ENCODE measurements around the gene TEX53.

The TEX53 gene

GRCh38 chr9:114657705-114658104 lies at the start of gene TEX53:
Gene TEX53, minus strand, starts transcription at chr9:114657805. Its CDS starts 31 bp downstream, at chr9:114657774.
- DNase-seq (ENCODE audit: low read depth) = no peak

GRCh38 chr9:114706711-114707110 lies 49.1 kb upstream of the TEX53 start:
- DNase-seq (ENCODE audit: low read depth) = no peak

GRCh38 chr9:114701988-114702387 lies 44.4 kb upstream of the TEX53 start:
- DNase-seq (ENCODE audit: low read depth) = no peak

- no peak for DNase-seq (ENCODE audit: low read depth)
Measured at GRCh38 chr9:114697951-114698351, 40.3 kb upstream of the TEX53 start.

GRCh38 chr9:114696814-114697544 lies 39.4 kb upstream of the TEX53 start:
- no peak for DNase-seq (ENCODE audit: low read depth)

GRCh38 chr9:114695948-114696347 lies 38.3 kb upstream of the TEX53 start:
- DNase-seq (ENCODE audit: low read depth) = no peak

GRCh38 chr9:114694719-114695269 lies 37.2 kb upstream of the TEX53 start:
- DNase-seq (ENCODE audit: low read depth) = no peak

- DNase-seq (ENCODE audit: low read depth) = no peak
Measured at GRCh38 chr9:114694146-114694545, 36.5 kb upstream of the TEX53 start.

GRCh38 chr9:114693248-114693855 lies 35.7 kb upstream of the TEX53 start:
- DNase-seq (ENCODE audit: low read depth) = no peak

GRCh38 chr9:114691956-114692295 lies 34.3 kb upstream of the TEX53 start:
- no peak for DNase-seq (ENCODE audit: low read depth)

- DNase-seq (ENCODE audit: low read depth) = peak; percentile 90
Measured at GRCh38 chr9:114691046-114691955, 33.7 kb upstream of the TEX53 start.

GRCh38 chr9:114690308-114690707 lies 32.7 kb upstream of the TEX53 start:
- no peak for DNase-seq (ENCODE audit: low read depth)

- no peak for DNase-seq (ENCODE audit: low read depth)
Measured at GRCh38 chr9:114689813-114690212, 32.2 kb upstream of the TEX53 start.

- no peak for DNase-seq (ENCODE audit: low read depth)
Measured at GRCh38 chr9:114688909-114689610, 31.5 kb upstream of the TEX53 start.

- no peak for DNase-seq (ENCODE audit: low read depth)
Measured at GRCh38 chr9:114688379-114688778, 30.8 kb upstream of the TEX53 start.

GRCh38 chr9:114687034-114687433 lies 29.4 kb upstream of the TEX53 start:
- DNase-seq (ENCODE audit: low read depth) = no peak

GRCh38 chr9:114685951-114686350 lies 28.3 kb upstream of the TEX53 start:
- no peak for DNase-seq (ENCODE audit: low read depth)

- DNase-seq (ENCODE audit: low read depth) = no peak
Measured at GRCh38 chr9:114684036-114684435, 26.4 kb upstream of the TEX53 start.

GRCh38 chr9:114682846-114683245 lies 25.2 kb upstream of the TEX53 start:
- no peak for DNase-seq (ENCODE audit: low read depth)

GRCh38 chr9:114681594-114682332 lies 24.2 kb upstream of the TEX53 start, which contains the start of gene TEX48:
Gene TEX48, minus strand, starts transcription at chr9:114682192. Its CDS starts 10,469 bp downstream, at chr9:114671723.
- DNase-seq (ENCODE audit: low read depth) = no peak
